NCI-H2227 treated with DMSO at 0.1 percent for 48 hours (cell line): ENCODE measurements around the gene BAIAP2L2.

Experiments
- DNase-seq: peaks from one replicate; lab custom pipeline; 2025; lab: John Stamatoyannopoulos, UW

The BAIAP2L2 gene

DNA sequence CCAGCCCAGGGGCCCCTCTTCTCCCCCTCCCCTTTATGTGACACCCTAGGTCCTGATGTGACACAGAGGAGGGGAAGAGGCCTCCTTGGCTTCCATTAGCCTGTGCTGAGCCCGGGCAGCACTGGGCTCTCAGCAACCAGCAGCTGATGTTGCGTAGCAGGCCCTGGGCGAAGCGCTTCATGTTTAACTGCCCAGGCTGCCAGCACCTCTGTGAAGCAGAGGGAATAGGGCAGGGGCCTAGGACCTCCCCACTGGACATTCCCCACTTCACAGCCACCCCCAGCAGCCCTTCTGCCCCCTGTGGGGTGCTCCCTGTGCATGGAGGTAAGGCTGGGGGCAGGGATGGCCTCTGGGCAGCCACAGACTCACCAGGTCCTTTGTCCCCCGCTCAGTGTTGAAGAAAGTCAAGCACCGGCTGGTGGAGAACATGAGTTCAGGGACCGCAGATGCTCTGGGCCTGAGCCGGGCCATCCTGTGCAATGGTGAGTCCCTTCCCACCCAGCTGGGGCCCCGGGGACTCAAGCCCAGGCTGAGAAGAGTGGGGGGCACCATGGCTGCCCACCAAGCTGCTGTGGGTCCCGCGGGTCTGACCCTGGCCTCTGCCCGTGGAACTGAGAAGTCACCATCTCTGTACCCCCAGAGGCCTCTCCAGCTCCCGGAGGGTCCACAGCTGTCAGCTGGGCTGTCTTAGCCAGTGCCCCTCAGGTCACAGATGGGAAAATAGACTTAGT lies 41.7 kb downstream of the BAIAP2L2 start:
- no peak for DNase-seq

DNA sequence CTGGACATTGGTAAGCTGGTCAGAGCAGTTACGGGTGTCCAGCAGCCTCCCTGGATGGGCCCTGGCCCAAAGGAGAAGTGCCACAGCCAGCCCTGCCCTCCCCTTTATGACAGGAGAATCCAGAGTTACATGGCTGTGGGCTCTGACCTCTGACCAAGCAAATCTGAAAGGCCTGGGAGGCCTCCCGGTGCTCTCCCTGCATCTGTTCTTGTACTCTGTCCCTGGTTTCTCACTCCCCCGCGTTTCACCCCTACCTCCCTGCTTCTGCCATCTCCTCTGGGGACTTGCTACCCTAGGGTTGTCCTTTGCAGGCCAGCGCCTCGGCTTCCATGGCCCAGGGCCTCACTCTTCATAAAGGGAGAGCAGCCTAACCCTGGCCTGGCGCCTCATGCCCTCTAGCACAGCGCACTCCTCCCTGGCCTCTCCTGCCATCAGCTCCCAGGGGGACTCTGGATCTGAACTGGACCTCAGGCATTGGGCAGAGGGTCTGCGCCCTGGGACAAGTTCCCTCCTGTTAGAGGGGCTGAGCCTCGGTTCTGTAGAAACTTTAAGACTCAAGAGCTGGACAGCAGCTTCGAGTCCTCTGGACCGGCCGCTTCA lies 42.6 kb downstream of the BAIAP2L2 start:
- DNase-seq, result no peak

DNA sequence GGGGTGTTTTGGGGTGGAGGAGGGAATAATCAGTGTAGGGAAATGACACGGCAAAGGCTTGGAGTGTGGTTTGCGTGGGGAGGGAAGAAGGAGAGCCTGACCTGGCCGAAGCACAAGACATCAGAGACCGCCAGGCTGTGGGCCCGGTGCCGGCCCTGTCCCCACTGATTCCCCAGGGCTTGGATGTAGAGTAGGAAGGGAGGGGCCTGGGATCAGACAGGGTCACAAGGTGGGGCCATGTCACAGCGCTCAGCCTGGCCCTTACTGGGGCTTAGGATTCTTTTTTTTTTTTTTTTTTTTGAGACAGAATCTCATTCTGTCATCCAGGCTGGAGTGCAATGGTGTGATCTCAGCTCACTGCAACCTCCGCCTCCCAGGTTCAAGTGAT lies 43.5 kb downstream of the BAIAP2L2 start:
- DNase-seq, result no peak

DNA sequence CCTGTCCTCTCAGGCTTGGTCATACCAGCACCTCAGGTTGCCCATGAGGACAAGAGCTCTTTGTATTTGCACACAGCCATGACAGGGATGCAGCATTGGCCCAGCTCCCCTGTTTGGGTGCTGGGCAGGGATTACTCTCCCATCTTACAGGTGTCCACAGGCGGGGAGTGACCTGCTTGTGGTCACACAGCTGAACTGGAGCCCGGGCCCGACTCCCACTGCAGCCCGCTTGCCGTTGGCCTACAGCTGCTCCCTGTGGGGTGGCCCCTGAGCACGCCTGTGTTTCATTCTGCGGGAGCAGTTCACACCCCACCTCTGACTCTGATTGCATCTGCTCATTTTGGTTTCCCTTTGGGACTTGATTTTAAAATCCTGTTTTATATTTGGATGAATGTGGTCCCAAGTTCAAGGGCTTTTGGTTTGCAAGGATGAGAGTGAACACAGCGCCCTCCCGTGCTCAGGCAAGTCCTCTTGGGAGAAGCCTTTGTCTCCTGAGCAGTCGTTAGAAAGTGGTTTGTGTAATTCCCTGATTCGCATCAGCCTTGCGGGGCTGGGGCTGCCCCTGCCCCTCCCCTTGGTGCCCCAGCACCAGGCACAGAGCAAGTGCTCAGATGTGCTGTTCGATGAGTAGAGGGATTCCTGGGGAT lies 44.0 kb downstream of the BAIAP2L2 start:
- DNase-seq, result no peak

DNA sequence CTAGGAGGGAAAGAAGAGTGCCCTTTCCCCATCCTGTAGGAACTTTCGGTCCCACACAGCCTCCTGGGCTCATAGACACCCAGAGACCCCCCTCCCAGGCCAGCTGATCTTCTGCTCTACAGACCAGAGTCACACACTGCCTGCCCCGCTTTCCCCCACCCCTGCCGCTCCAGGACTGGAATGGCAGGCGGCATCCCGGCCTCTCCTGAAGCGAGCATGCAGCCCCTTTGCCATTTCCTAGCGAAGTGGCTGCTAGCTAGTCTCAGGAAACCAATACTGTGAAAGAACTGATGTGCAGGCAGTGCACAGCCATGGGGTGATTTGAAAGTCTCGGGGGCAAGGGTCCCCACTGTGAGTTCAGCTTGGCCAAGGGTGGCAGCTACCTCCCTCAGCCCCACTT lies 44.9 kb downstream of the BAIAP2L2 start:
- DNase-seq, result no peak

DNA sequence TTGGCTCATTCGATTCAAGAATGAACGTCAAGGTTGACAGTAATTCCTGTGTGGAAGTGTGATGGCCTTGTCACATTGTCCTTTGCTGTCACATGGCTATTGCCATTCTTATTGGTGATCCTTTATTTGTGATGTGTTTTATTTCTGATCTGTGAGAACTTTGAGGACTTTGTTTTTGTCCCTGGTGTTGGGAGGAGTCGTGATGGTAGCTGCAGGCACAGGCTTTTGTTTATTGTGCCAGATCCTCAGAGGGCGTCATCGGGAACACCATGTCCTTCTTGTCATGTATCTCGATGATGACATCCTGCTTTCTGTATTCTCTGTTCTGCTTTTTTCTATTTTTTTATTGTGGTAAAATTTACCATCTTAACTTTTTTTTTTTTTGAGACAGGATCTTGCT lies 47.7 kb downstream of the BAIAP2L2 start:
- no peak for DNase-seq

DNA sequence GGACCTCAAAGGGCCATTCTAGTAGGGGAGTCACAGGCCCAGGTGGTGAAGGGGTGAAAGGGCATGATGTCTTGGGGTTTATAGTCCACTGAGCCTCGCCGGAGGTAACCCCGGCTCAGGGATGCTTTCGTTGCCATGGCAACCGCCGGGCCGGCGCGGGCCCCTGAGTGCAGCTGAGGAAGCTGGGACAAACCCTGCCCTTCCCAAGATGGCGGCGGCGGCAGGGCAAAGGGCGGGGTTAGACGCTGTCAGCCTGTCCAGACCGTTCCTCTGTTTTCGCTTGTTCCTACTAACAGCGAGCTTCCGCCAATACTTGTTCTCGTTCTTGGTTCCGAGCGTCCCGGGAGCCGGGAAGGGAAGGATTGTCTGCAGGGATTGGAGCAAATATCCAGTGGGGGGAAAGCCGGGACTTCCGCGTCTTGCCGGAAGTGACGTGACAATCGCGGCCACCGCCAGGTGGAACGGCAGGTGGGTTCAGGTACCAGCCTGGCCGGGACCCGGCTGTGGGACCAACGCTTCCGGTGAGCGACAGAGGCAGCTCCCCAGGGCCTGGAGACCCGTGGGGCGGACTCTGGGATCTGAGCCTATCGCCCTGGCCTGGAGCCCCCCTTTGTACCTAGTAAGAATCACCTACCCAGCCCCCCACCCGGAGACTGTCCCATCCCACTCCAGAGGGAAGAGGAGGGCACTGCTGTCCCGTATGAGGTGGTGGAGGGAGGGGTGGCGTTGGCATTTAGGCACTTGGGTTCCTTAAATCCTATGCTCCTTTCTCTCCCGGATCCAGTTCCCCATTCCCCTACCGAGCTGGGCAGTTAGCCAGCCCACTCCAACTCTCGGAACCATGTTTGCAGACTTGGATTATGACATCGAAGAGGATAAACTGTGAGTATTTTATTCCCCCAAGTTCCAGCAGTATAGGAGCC lies 53.3 kb downstream of the BAIAP2L2 start, which contains the start of gene PICK1:
Gene PICK1, plus strand, starts transcription at position 436 of the 923 bp plus-strand sequence. Its CDS starts 406 bp downstream, at position 842.
- DNase-seq, result peak; percentile 79

DNA sequence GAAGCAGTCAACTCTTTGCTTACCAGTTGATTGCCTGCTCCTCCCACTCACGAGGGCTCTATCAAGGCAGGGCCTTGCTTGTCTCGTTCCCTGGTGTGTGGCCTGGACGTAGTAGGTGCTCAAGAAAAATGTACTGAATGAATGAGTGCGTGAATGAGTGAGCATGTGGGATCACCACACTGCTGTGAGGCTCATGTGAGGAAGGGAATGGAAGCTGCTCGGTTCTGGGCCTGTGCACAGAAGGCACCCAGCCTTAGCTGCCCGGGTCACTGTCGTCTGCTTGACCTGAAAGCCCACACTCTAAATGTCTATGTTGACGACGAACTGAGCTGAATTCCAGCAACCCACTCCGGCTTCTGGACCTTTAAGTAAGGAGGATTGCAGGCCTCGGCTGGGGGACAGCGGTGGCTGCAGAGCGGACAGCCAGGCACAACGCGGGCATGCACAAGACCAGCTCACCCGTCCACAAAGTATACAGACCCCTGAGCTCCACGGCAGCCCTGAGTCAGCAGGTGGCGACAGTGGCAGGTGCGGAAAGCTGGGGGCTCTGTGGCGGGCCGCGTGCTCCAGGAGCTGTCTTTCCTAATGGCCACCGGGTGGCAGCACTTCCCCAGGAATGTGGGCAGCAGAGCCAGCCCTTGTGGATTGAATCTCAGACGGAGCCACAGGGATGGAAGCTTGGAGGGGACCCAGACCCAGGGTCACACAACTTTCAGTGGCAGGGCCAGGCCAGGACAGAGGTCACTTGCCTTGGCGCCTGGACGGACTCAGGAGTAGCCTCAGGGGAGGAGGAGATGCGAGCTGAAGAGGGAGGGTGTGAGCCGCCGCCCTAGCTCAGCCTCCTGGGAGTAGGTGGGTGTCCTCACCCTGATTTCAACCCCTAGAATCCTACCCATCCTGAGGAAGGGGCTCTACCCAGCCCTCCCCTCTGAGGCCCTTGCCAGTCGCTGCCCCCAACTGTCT lies 58.3 kb downstream of the BAIAP2L2 start:
- peak; percentile 63 for DNase-seq

DNA sequence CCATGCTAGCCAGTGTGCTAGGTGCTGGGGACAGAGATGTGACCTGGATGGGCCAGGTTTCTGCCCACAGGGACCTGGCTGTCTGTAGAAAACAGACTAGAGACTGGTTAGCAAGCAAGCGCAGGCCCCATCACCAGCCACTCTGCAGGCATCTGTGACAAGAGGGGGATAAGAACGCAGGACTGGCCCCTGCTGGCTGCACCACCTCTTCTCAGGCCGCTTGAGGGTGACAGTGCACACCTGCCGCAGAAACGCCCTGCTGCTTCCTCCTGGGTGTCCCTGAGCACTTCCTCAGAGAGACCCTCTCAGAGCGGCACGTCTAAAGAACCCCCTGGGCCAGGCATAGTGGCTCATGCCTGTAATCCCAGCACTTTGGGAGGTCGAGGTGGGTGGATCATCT lies 59.2 kb downstream of the BAIAP2L2 start:
- DNase-seq, result no peak

DNA sequence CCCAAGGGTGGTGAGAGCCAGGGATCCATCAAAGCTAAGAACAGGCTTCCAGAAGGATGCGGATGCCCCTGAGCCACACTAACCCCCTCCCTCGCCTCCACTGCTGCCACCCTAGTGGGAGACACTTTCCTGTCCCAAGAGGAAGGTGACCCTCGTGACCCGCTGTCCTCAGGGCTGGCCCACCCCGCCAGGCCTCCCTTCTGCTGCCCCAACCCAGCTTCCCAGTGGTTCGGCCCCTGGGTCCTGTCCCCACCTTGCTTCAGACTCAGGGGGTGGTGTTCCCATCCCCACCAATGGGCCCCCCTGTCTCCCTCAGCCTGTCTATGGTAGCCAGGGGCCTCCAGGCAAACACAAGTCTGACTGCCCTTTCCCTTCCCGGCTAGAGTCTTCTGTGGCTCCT lies 59.8 kb downstream of the BAIAP2L2 start:
- DNase-seq, result no peak

DNA sequence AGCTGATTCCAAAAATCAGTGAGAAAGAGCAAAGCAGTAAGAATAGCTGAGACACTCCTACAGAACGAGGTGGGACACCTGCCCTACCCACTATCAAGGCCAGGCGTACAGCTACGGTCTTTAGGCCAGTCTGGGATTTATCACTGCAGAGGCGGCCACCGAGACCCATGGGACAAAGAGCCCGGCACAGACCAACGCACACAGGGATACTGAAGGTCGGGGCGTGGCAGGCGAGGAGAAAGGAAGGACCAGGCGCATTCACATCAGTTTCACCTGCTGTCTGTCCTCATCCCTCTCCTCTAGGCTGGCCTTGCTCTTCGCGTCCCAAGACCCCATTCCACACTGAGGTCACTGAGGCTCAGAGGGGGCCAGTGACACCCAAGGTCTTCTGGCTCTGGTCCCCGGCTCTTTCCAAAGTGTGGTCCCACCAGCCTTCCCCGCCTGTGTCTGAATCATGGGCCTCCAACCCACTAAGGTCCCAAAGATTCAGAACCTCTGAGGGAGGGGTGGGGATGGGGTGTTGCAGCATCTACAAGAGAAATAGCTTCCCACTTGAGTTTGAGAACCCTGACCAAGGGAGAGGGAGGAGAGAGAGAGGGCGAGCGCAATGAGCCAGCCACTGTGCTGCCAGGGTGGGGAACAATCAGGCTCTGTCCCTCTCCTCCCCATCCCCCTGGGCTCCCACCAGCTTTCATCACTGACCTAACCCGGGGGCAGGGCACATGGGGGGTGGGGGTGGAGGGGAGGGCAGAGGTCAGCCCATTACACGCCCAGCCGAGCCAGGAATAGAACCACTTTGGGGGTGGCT lies 60.5 kb downstream of the BAIAP2L2 start:
- no peak for DNase-seq

DNA sequence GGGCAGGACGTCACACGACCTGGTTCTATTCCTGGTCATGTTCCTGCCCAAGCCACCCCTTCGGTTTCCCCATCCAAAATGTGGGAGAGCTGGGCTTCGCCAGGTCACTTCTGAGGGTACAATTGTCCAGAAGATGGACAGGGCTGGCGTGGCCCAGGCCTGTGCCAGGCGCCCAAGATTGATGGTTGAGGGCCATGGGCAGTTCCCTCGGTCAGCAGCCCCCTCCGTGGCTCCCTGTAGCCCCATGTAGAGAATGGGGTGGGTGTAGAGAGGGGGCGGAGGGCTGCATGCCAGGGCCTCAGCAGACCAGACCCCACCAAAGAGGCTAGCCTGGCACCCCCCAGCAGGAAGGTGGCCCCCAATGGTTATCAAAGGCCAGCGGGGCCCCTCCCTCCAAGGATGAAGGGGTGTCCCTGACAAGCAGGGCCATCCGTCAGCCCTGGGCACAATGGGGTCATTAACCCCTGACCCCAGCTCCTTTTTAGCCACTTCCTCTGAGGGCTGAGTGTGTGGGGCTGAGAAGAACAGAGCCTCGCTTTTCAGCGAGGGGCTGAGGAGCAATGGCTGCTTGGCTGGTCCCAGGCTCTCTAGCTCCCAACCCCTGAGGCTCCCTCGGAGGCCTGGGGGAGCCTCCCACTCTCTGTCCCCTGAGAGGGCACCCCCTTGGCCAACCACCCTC lies 64.3 kb downstream of the BAIAP2L2 start:
- no peak for DNase-seq

DNA sequence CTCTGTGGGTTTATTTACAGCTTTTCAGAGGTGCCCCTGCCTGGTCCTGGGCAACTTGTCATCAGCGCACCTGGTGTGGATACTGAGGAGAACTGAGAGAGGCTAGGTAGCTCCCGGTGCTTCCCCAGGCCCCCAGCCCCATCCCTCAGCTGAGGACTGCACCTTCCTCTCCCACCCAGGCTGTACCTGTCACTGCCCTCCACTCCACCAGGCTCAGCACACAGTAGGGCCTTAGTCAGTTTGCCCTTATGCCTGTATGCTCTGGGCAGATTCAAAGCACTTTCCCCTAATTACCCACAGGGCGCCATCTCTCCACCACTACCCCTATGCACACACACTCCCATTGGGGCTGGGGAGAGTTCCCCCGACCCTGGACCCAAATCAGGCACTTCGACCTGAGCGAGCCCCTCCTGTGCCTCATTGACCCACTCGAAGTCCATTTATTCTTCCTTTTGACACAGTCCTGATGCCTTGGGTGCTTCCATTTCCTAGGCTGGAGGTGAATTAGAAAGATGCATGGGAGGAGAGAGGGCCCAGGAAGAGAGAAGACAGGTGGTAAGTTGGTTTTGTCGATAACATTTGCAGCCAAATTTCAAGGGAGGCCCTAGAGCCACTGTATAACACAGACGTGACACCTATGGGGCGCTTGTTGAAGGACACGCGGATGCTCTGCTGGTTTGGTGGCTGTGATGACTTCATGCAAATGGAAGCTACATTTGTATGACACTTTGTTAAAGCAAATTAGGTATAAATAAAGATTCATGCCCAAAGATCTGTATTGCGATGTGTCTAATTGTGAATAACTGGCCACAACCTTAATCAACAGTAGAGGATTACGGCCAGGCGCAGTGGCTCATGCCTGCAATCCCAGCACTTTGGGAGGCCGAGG lies 67.1 kb downstream of the BAIAP2L2 start:
- DNase-seq, result no peak

DNA sequence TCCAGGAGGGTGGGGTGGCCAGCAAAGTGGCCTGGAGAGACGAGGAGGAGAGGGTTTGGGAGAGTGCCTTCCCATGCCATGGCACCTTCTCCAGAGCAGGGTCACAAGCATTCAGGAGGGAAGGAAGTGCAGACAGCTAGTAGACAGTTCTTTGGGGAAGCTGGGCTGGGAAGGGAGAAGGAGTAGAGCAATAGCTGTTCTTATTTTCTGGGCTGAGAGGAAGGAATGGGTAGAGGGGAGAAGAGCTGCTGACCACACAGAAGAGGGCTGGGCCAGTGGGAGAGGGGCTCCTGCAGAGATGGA lies 68.0 kb downstream of the BAIAP2L2 start:
- DNase-seq, result no peak

DNA sequence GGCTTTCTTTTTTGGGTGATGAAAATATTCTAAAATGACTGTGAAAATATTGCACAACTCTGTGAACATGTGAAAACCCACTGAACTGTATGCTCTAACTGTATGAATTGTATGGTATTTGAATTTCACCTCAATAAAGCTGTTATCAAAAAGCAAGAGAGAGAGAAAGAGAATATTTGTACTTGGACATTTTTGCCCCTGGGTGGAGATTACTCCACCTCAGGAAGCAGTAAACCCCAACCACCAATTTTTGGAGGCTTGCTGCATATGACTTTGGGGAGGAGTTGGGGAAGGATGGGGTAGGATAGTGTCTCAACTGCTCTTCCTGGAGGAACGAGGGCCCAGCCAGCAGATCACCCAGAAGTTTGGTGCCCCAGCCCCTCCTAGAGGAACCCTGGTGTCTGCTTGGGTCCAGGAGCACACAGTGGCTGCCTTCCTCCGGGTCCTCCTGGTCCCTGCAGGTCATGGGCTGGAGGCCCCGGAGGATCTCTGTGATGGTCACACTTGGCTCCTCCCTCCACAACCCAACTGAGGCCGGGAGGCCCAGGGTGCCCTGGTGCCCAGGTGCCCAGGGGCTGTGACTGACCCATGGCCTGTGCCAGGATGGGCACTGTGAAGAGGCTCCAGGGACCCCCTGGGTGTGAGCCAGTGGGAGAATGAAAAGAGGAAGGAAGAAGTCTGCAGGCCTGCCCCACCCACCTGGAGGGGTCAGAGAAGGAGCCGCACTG lies 68.6 kb downstream of the BAIAP2L2 start:
- no peak for DNase-seq

DNA sequence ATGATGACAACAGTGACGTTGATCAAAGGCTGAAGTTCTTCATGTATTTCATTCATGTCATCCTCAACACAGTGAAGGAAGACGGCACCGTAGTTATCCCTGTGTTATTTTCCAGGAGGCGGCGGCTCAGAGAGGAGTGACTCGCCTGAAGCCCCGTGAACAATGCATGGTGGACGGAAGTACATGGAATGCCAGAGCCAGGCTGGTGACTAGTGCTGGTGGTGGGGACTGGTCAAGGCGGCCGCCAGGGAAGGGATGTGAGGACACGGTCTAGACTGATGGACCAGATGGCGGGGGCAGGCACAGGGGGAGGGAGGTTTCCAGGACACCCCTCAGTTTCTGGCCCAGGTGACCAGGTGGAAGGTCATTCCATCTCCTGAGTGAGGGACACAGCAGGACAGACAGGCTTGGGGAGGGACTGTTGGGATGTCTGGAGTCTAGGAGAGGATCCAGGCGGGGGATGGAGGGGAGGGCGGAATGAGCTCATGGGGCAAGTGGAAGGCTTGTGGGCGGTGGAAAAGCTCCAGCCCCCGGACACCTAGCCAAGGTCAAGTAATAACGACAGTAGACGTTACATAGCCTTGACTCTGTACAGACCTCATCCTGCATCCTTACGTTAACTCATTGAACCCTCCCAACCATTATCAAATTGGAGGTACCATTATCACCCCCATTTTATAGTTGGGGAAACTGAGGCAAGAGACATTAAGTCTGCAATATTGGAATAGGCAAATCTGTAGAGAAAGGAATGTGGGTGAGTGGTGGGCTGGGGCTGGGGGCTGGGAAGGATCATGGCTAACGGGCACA lies 69.3 kb downstream of the BAIAP2L2 start:
- DNase-seq, result no peak
